ENCODE measurements around the gene SHLD2.
"Not testable (repeated sequence)": the region's sequence is repeated elsewhere in the genome, so short reads cannot be mapped to it uniquely, and the experiment has no call there.

DNA sequence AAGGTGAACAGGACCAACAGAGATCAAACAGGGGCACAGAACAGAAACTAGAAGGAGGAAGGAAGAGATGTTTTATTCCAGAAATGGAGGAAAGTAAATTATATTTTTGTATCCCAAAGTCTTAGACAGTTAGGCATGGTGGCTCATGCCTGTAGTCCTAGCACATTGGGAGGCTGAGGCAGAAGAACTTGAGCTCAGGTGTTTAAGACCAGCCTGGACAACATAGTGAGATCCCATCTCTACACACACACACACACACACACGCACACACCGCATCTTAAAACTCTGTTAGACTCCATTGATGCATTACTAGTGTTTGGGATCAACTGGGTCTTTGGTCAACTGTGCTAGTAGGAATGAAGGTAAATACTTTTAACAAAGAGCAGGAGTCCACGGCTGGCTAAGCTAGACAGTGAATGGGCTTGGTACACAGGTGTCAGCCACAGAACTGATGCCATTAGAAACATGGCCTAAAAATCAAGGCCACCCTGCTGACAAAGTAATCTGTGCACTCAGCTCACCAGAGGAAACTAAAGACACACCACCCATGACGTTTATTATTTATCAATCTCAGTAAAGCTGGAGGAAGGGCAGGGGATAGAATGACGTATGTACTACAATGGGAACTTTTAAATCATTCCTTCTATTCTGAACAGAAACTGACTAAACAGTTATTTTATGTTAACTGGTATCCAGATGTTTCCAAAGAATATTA is 11.3 kb upstream of the SHLD2 start:
- TF ChIP-seq POLR2AphosphoS5 (IDR thresholded peaks at IDR 0.05; ENCODE audit: low read depth, low read length); SIN3A (IDR thresholded peaks at IDR 0.05; ENCODE audit: borderline replicate concordance, insufficient read depth, low read depth, low read length): not testable (repeated sequence)
- TF ChIP-seq, protein P1, sequence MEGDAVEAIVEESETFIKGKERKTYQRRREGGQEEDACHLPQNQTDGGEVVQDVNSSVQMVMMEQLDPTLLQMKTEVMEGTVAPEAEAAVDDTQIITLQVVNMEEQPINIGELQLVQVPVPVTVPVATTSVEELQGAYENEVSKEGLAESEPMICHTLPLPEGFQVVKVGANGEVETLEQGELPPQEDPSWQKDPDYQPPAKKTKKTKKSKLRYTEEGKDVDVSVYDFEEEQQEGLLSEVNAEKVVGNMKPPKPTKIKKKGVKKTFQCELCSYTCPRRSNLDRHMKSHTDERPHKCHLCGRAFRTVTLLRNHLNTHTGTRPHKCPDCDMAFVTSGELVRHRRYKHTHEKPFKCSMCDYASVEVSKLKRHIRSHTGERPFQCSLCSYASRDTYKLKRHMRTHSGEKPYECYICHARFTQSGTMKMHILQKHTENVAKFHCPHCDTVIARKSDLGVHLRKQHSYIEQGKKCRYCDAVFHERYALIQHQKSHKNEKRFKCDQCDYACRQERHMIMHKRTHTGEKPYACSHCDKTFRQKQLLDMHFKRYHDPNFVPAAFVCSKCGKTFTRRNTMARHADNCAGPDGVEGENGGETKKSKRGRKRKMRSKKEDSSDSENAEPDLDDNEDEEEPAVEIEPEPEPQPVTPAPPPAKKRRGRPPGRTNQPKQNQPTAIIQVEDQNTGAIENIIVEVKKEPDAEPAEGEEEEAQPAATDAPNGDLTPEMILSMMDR (IDR thresholded peaks at IDR 0.05): not testable (repeated sequence)
- TF ChIP-seq, protein P2, sequence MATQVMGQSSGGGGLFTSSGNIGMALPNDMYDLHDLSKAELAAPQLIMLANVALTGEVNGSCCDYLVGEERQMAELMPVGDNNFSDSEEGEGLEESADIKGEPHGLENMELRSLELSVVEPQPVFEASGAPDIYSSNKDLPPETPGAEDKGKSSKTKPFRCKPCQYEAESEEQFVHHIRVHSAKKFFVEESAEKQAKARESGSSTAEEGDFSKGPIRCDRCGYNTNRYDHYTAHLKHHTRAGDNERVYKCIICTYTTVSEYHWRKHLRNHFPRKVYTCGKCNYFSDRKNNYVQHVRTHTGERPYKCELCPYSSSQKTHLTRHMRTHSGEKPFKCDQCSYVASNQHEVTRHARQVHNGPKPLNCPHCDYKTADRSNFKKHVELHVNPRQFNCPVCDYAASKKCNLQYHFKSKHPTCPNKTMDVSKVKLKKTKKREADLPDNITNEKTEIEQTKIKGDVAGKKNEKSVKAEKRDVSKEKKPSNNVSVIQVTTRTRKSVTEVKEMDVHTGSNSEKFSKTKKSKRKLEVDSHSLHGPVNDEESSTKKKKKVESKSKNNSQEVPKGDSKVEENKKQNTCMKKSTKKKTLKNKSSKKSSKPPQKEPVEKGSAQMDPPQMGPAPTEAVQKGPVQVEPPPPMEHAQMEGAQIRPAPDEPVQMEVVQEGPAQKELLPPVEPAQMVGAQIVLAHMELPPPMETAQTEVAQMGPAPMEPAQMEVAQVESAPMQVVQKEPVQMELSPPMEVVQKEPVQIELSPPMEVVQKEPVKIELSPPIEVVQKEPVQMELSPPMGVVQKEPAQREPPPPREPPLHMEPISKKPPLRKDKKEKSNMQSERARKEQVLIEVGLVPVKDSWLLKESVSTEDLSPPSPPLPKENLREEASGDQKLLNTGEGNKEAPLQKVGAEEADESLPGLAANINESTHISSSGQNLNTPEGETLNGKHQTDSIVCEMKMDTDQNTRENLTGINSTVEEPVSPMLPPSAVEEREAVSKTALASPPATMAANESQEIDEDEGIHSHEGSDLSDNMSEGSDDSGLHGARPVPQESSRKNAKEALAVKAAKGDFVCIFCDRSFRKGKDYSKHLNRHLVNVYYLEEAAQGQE (IDR thresholded peaks at IDR 0.05; ENCODE audit: insufficient read depth in 1 of 2, low read depth in 2 of 2, low read length in 1 of 2): not testable (repeated sequence)
